Superior temporal gyrus (tissue), 1 donor: ENCODE measurements around the gene RANBP17.
"Not testable (repeated sequence)": the region's sequence is repeated elsewhere in the genome, so short reads cannot be mapped to it uniquely, and the experiment has no call there.

Experiments used
- DNase-seq: peaks from one replicate; pipeline ENCODE4 v3.0.0-alpha.2; 2016; ENCODE audit errors: extremely low spot score

Gene RANBP17

DNA sequence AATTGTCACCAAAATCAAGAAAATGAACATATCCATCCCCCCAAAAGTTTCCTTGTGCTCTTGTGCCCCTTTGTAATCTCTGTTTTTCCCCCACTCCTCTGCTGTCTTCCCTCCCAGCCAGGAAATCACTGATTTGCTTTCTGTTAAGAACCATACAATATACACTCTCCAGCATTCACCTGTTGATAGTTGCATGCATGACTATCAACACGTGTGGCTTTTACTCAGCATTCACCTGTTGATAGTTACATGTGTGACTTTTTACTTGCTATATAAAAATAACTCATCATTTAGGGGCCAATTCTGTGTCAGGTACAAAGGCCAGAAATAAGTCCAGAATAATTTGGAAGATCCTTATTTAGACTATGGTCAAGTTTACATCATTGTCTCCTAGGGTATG, 6.0 kb downstream of the RANBP17 start:
- no peak for DNase-seq

DNA sequence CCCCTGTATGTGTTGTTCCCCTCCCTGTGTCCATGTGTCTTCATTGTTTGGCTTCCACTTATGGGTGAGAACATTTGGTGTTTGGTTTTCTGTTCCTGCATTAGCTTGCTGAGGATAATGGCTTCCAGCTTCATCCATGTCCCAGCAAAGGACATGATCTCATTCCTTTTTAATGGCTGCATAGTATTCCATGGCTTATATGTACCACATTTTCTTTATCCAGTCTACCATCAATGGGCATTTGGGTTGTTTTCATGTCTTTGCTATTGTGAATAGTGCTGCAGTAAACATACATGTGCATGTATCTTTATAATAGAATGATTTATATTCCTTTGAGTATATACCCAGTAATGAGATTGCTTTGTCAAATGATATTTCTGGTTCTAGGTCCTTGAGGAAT, 8.6 kb downstream of the RANBP17 start:
- DNase-seq: not testable (repeated sequence)

DNA sequence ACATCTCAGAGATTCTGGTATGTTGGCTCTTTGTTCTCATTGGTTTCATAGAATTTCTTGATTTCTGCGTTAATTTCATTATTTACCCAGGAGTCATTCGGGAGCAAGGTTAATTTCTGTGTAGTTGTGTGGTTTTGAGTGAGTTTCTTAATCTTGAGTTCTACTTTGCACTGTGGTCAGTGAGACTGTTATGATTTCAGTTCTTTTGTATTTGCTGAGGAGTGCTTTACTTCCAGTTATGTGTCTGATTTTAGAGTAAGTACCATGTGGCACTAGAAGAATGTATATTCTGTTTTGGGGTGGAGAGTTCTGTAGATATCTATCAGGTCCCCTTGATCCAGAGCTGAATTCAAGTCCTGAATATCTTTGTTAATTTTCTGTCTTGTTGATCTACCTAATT, 12.2 kb downstream of the RANBP17 start:
- DNase-seq: no peak

DNA sequence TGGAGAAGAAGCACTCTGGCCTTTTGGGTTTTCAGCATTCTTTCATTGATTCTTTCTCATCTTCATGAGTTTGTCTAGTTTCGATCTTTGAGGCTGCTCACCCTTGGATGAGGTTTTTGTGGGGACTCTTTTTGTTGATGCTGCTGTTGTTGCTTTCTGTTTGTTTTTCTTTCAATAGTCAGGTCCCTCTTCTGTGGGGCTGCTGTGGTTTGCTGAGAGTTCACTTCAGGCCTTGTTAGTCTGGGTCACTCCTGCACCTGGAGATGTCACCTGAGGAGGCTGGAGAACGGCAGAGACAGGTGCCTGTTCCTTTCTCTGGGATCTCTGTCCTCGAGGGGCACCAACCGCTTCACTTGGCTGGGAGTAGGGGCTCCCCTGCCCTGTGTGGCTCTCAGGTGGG, 14.0 kb downstream of the RANBP17 start:
- no peak for DNase-seq

DNA sequence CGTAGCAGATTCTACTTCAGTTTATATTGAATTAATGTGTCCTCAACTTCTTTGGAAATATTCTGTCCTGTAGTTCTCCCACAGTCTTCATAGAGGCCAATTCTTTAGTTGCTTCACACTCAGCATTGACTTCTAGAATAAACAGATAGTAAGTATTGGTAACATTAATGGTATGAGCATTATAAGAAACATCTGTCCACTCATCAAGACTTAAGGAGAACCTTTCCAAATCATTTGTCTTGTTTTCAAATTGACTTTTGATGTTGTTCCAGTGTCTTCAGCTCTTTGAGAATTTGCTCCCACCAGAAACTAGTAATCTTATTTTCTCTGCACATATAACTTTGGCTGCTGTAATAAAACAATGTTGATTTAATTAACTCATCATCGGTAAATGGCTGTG, 18.3 kb downstream of the RANBP17 start:
- no peak for DNase-seq

DNA sequence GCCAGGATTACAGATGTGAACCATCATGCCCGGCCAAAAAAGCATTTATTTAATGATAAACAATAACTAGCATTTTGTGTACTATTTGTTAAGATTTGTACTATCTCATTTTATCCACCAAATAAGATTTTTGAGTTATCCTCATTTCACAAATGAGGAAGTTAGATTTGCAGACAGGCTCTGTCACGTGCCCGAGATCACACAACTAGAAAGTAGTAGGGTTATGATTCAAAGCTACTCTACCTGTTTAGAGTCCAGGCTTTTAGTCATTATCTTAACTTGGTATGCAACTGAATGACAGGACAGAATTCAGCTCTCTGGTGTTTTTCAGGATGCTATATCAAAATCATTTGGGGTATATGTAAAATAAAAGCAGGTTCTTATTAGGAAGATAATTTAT, 20.5 kb downstream of the RANBP17 start:
- DNase-seq: no peak

DNA sequence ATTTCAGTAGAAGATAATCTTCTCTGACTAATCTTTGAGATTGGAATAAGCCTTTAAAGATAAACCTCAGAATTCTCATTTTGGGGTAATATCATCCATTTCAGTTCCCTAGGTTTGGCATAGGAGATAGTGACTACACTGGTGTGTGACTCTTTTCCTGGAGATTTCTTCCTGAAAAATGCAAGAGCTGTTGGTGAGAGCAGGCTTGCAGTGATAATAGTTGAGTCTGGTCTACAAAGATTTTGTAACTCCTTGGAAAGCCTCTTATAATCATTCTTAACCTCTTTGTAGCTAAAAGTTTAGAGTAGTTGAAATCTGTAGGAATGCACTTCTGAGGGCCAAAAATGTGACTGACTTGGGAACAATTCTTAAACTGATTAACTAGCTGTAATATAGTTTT, 23.4 kb downstream of the RANBP17 start:
- no peak for DNase-seq

DNA sequence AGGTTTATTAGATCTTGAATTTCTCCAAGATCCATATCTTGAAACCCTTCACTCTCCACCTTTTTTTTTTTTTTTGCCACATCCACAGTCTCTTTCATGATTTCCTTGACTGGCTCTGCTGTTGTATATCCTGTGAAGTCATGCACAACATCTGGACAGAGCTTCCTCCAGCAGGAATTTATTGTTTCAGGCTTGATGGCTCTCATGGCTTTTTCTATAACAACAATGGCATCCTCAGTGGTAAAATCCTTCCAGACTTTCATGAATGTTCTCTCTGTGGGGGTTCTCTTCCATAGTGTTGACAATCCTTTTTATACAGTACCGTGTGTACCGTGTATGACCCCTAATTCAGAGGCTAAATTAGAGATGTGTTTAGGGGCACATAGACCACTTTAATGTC, 24.0 kb downstream of the RANBP17 start:
- no peak for DNase-seq

DNA sequence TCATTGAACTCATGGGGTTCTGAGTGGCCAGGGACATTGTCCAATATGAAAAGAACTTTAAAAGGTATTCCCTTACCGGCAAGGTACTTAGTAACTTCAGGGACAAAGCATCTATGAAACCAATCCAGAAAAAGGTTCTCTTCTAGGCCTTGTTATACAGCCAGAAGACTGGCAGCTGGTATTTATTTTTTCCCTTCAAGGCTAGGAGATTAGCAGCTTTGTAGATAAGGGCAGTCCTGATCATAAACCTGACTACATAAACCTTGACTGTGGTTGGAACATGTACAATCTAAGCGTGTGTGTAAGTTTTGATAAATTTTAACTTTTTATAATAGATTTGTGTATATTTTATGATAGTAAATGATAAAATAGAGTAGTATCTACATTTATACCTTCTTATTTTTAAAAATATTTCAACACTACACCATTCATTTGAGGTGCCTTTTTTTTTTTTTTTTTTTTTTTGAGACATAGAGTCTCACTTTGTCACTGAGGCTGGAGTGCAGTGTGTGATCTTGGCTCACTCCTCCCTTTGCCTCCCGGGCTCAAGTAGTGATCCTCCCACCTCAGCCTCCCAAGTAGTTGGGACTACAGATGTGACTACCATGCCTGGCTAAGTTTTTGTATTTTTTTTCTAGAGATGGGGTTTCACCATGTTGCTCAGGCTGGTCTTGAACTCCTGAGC, 24.5 kb downstream of the RANBP17 start:
- DNase-seq: no peak

DNA sequence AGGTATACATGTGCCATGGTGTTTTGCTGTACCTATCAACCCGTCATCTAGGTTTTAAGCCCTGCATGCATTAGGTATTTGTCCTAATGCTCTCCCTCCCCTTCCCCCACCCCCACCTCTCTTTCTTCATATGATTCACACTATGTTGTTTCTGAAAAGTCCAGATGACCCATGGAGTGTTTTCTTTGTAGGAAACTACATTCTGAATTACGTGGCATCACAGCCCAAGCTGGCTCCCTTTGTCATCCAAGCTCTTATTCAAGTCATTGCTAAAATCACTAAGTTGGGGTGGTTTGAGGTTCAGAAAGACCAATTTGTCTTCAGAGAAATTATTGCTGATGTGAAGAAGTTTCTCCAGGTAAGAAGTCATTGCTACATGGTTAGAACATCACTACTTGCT, 30.4 kb downstream of the RANBP17 start:
- no peak for DNase-seq

DNA sequence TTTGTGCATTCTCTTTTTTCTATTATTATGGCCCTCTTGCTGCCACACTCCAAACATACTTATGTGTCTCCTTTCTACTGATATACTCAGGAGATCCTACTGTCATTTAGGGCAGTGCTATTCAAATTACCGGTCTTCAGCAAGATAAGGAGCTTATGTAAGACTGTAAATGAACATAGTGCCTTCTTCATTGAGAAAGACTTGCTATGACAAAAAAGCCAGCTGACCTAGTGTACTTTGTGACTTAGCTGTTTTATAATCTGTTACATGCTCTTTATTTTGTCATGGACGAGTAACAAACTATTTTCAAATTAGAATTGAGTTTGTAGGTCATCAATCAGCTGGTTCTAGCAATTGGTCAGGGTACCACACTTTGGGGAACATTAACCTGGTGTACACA, 32.8 kb downstream of the RANBP17 start:
- DNase-seq: no peak

DNA sequence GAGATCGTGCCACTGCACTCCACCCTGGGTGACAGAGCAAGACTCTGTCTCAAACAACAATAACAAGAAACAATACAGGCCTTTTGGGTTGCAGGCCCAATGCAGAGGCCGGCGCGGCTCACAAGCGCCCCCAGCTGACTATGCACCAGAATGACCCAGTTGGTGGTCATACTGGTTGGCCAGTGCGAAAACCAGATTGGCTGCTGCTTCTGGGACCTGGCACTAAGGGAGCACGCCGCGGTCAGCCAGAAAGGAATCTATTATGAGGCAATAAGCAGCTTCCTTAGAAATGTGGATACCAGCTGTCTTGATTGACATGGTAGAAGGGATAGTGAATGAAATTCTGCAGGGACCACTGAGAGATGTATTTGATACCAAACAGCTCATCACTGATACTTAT, 35.0 kb downstream of the RANBP17 start:
- no peak for DNase-seq

DNA sequence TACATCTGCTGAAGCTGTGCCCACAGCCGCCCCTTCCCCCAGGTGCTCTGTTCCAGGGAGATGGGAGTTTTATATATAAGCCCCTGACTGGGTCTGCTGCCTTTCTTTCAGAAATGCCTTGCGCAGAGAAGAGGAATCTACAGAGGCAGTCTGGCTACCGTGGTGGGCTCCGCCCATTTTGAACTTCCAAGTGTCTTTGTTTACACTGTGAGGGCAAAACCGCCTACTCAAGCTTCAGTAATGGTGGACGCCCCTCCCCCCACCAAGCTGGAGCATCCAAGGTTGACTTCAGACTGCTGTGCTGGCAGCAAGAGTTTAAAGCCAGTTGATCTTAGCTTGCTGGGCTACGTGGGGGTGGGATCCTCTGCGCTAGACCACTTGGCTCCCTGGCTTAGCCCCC, 41.3 kb downstream of the RANBP17 start:
- DNase-seq: no peak

DNA sequence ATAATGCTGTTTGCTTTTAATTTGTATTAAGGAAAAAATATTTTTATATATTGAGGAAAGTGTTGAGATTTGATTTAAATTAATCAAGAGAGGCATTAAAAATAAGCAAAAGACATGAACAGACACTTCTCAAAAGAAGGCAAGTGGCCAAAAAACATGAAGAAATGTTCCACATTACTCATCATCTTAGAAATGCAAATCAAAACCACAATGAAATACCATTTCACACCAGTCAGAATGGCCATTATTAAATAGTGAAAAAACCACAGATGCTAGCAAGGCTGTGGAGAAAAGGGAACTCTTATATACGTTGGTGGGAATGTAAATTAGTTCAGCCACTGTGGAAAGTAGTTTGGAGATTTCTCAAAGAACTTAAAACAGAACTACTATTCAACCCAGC, 45.9 kb downstream of the RANBP17 start:
- no peak for DNase-seq

DNA sequence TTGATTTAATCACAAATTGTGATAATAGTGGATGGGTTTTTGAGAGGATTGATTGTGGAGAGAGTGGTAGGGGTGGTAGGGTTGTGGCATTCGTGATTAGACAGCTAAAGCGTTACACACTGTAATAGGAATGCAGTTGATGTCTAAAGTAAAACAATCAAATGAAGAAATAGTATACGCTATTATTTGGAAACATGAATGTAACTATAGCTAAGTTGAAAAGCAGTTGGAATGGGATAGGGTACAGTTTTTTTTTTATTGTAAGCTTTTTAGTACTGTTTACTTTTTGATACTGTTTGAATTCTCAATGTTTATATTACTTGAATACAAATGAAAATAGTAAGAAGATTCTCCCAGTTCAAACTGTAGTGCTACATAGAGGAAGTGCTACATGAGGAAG, 51.8 kb downstream of the RANBP17 start:
- no peak for DNase-seq

DNA sequence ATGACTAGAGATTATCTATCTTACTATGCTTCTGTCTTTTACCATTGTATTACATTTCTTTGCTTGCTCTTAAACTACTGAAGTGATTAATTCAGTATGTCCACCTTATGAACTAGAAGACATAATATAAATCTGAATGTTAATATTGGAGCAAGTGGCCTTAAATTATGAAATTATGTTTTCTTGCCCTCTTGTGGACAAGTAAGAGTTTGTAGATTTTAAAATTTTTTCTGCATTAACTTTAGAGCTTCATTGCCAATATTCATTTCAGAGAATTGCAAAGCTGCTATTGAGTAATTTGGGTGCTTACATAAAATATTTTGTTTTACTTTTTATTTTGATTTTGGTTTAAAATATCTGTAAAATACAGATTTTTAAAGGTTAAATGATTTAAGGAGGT, 55.3 kb downstream of the RANBP17 start:
- no peak for DNase-seq

DNA sequence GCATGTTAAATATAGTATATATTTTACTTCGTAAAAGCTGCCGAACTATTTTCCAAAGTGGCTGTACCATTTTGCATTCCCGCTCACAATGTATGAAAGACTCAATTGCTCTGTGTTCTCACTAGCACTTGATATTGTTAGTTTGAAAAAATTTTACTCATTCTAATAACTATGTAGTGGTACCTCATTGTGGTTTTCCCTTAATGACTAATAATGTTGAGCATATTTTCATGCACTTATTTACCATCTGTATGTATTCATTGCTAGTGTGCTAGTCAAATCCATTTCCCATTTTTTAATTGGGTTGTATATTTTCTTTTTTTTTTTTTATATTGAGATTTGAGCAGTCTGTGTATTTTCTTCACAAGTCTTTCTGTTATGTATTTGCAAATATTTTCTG, 58.4 kb downstream of the RANBP17 start:
- DNase-seq: no peak

DNA sequence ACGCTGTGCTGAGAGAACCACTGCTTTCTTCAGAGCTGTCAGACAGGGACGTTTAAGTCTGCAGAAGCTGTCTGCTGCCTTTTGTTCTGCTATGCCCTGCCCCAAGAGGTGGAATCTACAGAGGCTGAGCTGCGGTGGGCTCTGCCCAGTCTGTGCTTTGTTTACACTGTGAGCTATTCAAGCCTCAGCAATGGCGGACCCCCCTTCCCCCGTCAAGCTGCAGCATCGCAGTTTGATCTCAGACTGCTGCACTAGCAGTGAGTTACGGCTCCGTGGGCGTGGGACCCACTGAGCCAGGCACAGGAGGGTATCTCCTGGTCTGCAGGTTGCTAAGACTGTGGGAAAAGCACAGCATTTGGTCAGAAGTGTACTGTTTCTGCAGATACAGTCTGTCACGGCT, 60.5 kb downstream of the RANBP17 start:
- not testable (repeated sequence) for DNase-seq

DNA sequence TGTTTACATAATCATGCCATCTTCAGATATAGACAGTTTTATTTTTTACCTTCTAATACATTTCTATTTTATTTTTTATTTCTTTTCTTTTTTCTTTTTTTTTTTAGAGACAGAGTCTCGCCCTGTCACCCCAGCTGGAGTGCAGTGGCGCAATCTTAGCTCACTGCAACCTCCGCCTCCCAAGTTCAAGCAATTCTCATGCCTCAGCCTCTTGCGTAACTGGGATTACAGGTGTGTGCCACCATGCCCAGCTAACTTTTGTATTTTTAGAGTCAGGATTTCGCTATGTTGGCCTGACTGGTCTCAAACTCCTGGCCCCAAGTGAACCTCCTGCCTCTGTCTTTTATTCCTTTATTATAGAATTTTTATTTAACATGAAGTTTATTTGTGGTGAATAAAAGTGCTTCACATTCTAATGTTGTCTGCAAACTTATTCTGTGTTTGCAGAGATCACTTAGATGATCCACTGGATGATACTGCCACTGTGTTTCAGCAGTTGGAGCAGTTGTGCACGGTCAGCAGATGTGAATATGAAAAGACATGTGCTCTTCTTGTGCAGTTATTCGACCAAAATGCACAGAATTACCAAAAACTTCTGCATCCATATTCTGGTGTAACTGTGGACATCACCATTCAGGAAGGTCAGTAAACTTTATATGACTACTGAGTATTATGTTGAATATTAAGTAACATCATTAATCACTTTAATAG, 62.2 kb downstream of the RANBP17 start:
- DNase-seq: no peak

DNA sequence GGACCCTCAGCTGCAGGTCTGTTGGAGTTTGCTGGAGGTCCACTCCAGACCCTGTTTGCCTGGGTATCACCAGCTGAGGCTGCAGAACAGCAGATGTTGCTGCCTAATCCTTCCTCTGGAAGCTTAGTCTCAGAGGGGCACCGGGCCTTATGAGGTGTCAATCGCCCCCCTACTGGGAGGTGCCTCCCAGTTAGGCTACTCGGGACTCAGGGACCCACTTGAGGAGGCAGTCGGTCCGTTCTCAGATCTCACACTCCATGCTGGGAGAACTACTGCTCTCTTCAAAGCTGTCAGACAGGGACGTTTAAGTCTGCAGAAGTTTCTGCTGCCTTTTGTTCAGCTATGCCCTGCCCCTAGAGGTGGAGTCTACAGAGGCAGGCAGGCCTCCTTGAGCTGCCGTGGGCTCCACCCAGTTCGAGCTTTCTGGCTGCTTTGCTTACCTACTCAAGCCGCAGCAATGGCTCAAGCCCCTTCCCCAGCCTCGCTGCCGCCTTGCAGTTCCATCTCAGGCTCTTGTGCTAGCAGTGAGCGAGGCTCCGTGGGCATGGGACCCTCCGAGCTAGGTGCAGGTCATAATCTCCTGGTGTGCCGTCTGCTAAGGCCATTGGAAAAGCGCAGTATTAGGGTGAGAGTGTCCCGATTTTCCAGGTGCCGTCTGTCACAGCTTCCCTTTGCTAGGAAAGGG, 73.9 kb downstream of the RANBP17 start:
- DNase-seq: not testable (repeated sequence)

DNA sequence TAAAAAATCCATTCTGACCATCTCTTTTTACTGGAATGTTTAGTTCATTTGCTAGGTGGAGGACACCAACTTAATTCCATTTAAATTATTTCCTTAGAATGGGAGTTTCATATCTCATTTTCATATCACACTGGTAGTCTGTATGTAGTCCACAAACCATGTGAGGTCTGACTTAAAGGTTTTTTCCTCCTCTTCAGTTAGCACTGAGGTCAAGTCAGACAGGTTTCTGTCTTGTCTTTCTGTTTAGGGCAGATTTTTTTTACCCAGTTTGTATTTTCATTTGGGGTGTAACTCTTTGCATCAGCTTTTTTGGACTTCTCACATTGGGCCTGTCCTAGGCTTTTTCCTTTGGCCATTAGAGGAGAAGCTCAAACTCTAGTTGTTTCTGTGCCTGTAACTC, 75.3 kb downstream of the RANBP17 start:
- no peak for DNase-seq

DNA sequence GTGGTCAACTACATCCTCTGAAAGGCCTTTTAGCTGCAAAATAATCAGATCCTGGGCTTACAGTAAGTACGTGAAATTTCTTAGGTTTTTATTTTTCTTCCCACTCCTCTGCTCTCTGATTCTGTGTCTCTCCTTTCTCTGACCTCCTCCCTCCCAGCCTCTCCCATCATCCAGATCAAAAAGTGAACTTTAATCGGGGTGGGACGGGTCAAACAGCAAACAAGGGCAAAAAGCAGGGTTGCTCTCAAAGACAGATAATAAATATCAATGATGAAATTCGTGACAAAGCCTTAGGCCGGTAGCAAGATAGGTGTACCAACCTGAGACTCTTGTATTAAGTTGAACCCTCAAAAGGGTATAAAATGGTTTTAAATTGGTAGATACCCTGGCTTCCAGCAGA, 76.1 kb downstream of the RANBP17 start:
- DNase-seq: no peak

DNA sequence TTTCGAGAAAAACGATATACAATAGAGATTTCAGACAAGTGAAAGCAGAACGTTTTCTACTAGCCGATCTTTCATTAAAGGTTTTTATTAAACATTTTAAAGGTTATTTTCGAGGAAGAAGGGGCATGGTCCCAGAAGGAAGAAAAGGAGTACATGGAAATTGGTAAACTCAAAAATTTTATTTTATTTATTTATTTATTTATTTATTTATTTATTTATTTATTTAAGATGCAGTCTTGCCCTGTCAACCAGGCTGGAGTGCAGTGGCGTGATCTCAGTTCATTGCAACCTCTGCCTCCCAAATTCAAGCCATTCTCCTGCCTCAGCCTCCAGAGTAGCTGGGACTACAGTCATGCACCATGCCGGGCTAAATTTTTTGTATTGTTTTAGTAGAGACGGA, 77.4 kb downstream of the RANBP17 start:
- DNase-seq: no peak
